ENCODE results near the gene CNOT10.

Gene CNOT10

DNA sequence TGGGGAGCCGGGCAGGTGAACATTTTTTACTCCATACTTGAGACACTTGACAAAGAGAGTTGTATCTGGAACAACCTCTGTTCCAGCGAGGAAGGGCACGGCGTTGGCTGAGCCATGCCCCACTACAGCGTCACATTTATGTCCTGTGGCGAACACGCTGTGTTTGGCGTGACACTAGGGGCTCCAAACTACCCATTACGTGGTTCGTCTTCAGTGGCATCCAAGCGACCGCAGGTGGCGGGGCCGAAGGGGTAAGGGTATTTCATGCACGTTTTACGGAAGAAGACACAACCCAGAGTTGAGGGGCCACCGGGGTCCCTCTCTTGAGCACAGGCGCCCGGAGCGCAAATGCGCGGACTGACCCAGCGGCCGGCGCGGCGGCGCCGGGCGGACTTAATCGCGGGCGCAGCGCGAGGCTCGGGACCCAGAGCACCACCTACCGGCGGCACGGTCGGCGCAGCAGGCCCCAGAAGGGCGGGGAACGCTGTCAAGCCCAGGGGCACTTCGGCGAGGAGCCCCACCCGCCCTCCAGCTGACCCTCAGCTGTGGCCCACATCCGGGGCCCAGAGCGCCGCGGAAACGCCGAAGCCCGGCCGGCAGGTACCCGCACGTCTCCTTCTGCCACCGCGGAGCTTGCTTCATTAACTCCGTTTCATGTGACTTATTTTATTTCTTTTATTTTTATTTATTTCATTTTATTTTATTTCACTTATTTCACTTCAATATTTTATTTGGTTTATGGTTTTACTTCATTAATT lies 96.4 kb downstream of the CNOT10 start (continued):
- TF ChIP-seq ZBTB8A (tag by site-specific recombination; IDR thresholded peaks at IDR 0.05) (peak; percentile 96), ZNF747 (tag by site-specific recombination; IDR thresholded peaks at IDR 0.05) (no peak), ZNF426 (tag by site-specific recombination; IDR thresholded peaks at IDR 0.05) (no peak), ZNF776 (tag by site-specific recombination; IDR thresholded peaks at IDR 0.05; ENCODE audit: borderline replicate concordance) (no peak), TCF7L2 (IDR thresholded peaks at IDR 0.05; ENCODE audit: borderline replicate concordance, low read depth, low read length) (no peak), ZNF626 (tag by site-specific recombination; IDR thresholded peaks at IDR 0.05) (no peak), ZNF221 (tag by site-specific recombination; IDR thresholded peaks at IDR 0.05; ENCODE audit: borderline replicate concordance) (no peak), ZNF175 (tag by site-specific recombination; IDR thresholded peaks at IDR 0.05) (no peak), KLF10 (tag by site-specific recombination; IDR thresholded peaks at IDR 0.05) (no peak), ZNF585B (tag by site-specific recombination; IDR thresholded peaks at IDR 0.05) (no peak), BCL11B (tag by site-specific recombination; IDR thresholded peaks at IDR 0.05; ENCODE audit: low read depth) (peak; percentile 14; the same call in 1 of the 2 replicates), SP3 (tag by site-specific recombination; IDR thresholded peaks at IDR 0.05) (no peak), TRIM28 (IDR thresholded peaks at IDR 0.05; ENCODE audit: borderline replicate concordance, low read length) (no peak), SP7 (tag by site-specific recombination; IDR thresholded peaks at IDR 0.05) (no peak), ZNF404 (tag by site-specific recombination; IDR thresholded peaks at IDR 0.05) (no peak), KLF16 (tag by site-specific recombination; IDR thresholded peaks at IDR 0.05) (0 out of 2 replicates have a peak, but pooled peaks have one; percentile 15), ZNF777 (tag by site-specific recombination; IDR thresholded peaks at IDR 0.05; ENCODE audit: borderline replicate concordance) (no peak), GLIS1 (tag by site-specific recombination; IDR thresholded peaks at IDR 0.05) (peak; percentile 48), KLF7 (tag by site-specific recombination; IDR thresholded peaks at IDR 0.05; ENCODE audit: borderline replicate concordance) (no peak), ZNF76 (tag by site-specific recombination; IDR thresholded peaks at IDR 0.05; ENCODE audit: borderline replicate concordance, low read depth) (no peak), ZNF146 (tag by site-specific recombination; IDR thresholded peaks at IDR 0.05) (no peak), ZSCAN23 (tag by site-specific recombination; IDR thresholded peaks at IDR 0.05) (no peak), ZBTB21 (tag by site-specific recombination; IDR thresholded peaks at IDR 0.05) (peak; percentile 42; the same call in 1 of the 2 replicates), ZNF654 (tag by site-specific recombination; IDR thresholded peaks at IDR 0.05; ENCODE audit: low read depth) (no peak), HOXA7 (CRISPR knock-in tag; IDR thresholded peaks at IDR 0.05; ENCODE audit: borderline replicate concordance) (no peak), ZEB2 (tag by site-specific recombination; IDR thresholded peaks at IDR 0.05) (peak; percentile 76; the same call in 1 of the 2 replicates)
- TF ChIP-seq, protein P1, sequence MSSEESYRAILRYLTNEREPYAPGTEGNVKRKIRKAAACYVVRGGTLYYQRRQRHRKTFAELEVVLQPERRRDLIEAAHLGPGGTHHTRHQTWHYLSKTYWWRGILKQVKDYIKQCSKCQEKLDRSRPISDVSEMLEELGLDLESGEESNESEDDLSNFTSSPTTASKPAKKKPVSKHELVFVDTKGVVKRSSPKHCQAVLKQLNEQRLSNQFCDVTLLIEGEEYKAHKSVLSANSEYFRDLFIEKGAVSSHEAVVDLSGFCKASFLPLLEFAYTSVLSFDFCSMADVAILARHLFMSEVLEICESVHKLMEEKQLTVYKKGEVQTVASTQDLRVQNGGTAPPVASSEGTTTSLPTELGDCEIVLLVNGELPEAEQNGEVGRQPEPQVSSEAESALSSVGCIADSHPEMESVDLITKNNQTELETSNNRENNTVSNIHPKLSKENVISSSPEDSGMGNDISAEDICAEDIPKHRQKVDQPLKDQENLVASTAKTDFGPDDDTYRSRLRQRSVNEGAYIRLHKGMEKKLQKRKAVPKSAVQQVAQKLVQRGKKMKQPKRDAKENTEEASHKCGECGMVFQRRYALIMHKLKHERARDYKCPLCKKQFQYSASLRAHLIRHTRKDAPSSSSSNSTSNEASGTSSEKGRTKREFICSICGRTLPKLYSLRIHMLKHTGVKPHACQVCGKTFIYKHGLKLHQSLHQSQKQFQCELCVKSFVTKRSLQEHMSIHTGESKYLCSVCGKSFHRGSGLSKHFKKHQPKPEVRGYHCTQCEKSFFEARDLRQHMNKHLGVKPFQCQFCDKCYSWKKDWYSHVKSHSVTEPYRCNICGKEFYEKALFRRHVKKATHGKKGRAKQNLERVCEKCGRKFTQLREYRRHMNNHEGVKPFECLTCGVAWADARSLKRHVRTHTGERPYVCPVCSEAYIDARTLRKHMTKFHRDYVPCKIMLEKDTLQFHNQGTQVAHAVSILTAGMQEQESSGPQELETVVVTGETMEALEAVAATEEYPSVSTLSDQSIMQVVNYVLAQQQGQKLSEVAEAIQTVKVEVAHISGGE (tag by site-specific recombination; conservative IDR thresholded peaks at IDR 0.05; ENCODE audit: low read depth) = no peak; the same call in 1 of the 2 replicates
- TF ChIP-seq, protein P2, sequence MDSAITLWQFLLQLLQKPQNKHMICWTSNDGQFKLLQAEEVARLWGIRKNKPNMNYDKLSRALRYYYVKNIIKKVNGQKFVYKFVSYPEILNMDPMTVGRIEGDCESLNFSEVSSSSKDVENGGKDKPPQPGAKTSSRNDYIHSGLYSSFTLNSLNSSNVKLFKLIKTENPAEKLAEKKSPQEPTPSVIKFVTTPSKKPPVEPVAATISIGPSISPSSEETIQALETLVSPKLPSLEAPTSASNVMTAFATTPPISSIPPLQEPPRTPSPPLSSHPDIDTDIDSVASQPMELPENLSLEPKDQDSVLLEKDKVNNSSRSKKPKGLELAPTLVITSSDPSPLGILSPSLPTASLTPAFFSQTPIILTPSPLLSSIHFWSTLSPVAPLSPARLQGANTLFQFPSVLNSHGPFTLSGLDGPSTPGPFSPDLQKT (IDR thresholded peaks at IDR 0.05; ENCODE audit: borderline replicate concordance, low read depth, low read length) = no peak
- TF ChIP-seq, protein P3, sequence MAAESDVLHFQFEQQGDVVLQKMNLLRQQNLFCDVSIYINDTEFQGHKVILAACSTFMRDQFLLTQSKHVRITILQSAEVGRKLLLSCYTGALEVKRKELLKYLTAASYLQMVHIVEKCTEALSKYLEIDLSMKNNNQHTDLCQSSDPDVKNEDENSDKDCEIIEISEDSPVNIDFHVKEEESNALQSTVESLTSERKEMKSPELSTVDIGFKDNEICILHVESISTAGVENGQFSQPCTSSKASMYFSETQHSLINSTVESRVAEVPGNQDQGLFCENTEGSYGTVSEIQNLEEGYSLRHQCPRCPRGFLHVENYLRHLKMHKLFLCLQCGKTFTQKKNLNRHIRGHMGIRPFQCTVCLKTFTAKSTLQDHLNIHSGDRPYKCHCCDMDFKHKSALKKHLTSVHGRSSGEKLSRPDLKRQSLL (tag by site-specific recombination; IDR thresholded peaks at IDR 0.05) = no peak
- TF ChIP-seq, protein P4, sequence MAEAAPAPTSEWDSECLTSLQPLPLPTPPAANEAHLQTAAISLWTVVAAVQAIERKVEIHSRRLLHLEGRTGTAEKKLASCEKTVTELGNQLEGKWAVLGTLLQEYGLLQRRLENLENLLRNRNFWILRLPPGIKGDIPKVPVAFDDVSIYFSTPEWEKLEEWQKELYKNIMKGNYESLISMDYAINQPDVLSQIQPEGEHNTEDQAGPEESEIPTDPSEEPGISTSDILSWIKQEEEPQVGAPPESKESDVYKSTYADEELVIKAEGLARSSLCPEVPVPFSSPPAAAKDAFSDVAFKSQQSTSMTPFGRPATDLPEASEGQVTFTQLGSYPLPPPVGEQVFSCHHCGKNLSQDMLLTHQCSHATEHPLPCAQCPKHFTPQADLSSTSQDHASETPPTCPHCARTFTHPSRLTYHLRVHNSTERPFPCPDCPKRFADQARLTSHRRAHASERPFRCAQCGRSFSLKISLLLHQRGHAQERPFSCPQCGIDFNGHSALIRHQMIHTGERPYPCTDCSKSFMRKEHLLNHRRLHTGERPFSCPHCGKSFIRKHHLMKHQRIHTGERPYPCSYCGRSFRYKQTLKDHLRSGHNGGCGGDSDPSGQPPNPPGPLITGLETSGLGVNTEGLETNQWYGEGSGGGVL (tag by site-specific recombination; IDR thresholded peaks at IDR 0.05) = no peak; the same call in 1 of the 2 replicates
- TF ChIP-seq, protein P5, sequence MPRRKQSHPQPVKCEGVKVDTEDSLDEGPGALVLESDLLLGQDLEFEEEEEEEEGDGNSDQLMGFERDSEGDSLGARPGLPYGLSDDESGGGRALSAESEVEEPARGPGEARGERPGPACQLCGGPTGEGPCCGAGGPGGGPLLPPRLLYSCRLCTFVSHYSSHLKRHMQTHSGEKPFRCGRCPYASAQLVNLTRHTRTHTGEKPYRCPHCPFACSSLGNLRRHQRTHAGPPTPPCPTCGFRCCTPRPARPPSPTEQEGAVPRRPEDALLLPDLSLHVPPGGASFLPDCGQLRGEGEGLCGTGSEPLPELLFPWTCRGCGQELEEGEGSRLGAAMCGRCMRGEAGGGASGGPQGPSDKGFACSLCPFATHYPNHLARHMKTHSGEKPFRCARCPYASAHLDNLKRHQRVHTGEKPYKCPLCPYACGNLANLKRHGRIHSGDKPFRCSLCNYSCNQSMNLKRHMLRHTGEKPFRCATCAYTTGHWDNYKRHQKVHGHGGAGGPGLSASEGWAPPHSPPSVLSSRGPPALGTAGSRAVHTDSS (tag by site-specific recombination; IDR thresholded peaks at IDR 0.05) = no peak

All from HEK293 (cell line).